ENCODE results near the gene RAB11B. TPM values are rescaled to one million over a fixed set of nuclear protein-coding genes. Genes with fewer than 3 reads are reported as not detected.
A peak's percentile ranks its signal among the peaks of the same experiment; 100 is the strongest.

Gene RAB11B
- total RNA-seq, 1 experiment from 2014 or later: 91.3 TPM

- peak; percentile 98 to 99 for DNase-seq
- H3K27ac Mint-ChIP-seq (ENCODE audit: unreplicated experiment): peak within 1 kb of the TSS; percentile 98
- H3K9me3 Mint-ChIP-seq (ENCODE audit: unreplicated experiment): no peaks in the 10 kb centered on the region
- Histone ChIP-seq H3K4me3 (ENCODE audit: low read depth, low read length) (peak within 1 kb of the TSS; percentile 81), H3K9me3 (no peaks in the 10 kb centered on the region), H3K36me3 (ENCODE audit: control insufficient read depth, insufficient read depth, low read length) (peaks cover 1% of the 10 kb centered on the region; the same call in 1 of the 2 replicates), H3K27me3 (replicated peaks; ENCODE audit: control insufficient read depth, insufficient read depth, low read length) (no peaks in the 10 kb centered on the region), H3K4me1 (peaks cover 15% of the 10 kb centered on the region)
- peaks cover 42% of the 10 kb centered on the region for H3K36me3 Mint-ChIP-seq (ENCODE audit: insufficient read depth, unreplicated experiment)
- TF ChIP-seq CTCF (IDR thresholded peaks at IDR 0.05; ENCODE audit: insufficient read depth in 1 of 2, low read depth in 1 of 2, low read length in 1 of 2, severe bottlenecking in 1 of 2, unreplicated experiment in 1 of 2): no peak
- H3K4me1 Mint-ChIP-seq (ENCODE audit: low read depth, unreplicated experiment): peaks cover 8% of the 10 kb centered on the region
- H3K27me3 Mint-ChIP-seq (ENCODE audit: insufficient read depth, unreplicated experiment): no peaks in the 10 kb centered on the region
- intact Hi-C loops (cut with micrococcal nuclease; ENCODE audit: unreplicated experiment): no loop called here
- POLR2A ChIA-PET: interaction anchor here (0.6 to 1.2 kb wide), 14 partner anchors 11 to 1935 kb away, joined by 3 to 13 read pairs (median 4); partner anchors contain the start of genes MAP2K7, MARCHF2, TYK2 and ZNF414
- BruUV-seq (replicated peaks): no TSS peak
- peak within 1 kb of the TSS; percentile 94 for H3K4me3 Mint-ChIP-seq (ENCODE audit: unreplicated experiment)
- CTCF ChIA-PET: interaction anchor here (0.5 to 1.7 kb wide), 3 partner anchors 12 to 32 kb away, joined by 3 to 12 read pairs (median 4); partner anchors contain the start of gene MARCHF2
Measured at GRCh38 chr19:8444677-8445487, 54.7 kb downstream of the RAB11B start, which contains the start of gene HNRNPM. Gene HNRNPM, plus strand, starts transcription at chr19:8444975. Its CDS starts 24 bp downstream, at chr19:8444999.

DNA sequence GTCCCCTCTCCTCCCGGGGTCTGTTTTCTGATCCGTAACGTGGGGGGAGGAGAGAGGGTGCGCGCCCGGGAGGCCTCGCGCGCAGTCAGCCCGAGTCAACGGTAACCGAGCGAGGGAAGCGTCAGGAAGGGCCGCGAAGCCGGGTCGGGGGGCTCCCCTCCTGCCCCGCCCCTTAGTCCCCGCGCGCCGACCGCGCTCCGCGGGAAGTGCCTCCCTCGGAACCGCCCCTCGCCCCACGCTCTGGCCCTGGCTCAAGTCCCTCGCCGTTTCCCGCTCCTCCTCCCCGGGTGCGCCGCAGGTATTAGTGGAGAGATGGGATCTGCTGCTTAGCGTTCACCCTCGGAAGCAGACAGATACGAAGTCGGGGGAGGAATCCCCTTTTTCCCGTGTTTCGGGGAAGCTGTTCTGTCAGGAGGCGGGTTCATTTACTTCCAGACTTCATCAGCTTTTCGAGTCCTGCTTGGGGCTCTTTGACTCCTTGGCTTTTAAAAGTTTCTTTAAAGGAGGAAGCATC, 55.4 kb downstream of the RAB11B start:
- TF ChIP-seq CTCF (IDR thresholded peaks at IDR 0.05; ENCODE audit: insufficient read depth in 1 of 2, low read depth in 1 of 2, low read length in 1 of 2, severe bottlenecking in 1 of 2, unreplicated experiment in 1 of 2): no peak
- POLR2A ChIA-PET: interaction anchor here (1.1 kb wide), 1 partner anchor 22 kb away, joined by 12 read pairs; no protein-coding TSS in a partner anchor
- no peaks in the 10 kb centered on the region for H3K9me3 Mint-ChIP-seq (ENCODE audit: unreplicated experiment)
- no TSS peak for BruUV-seq (replicated peaks)
- Histone ChIP-seq H3K36me3 (ENCODE audit: control insufficient read depth, insufficient read depth, low read length) (peaks cover 1% of the 10 kb centered on the region; the same call in 1 of the 2 replicates), H3K27me3 (replicated peaks; ENCODE audit: control insufficient read depth, insufficient read depth, low read length) (no peaks in the 10 kb centered on the region), H3K4me1 (peaks cover 15% of the 10 kb centered on the region), H3K4me3 (ENCODE audit: low read depth, low read length) (peak overlapping the region; percentile 81), H3K9me3 (no peaks in the 10 kb centered on the region)
- no peaks in the 10 kb centered on the region for H3K27me3 Mint-ChIP-seq (ENCODE audit: insufficient read depth, unreplicated experiment)
- intact Hi-C loops (cut with micrococcal nuclease; ENCODE audit: unreplicated experiment): no loop called here
- CTCF ChIA-PET: no interaction called here
- H3K27ac Mint-ChIP-seq (ENCODE audit: unreplicated experiment): peak overlapping the region; percentile 87
- H3K4me3 Mint-ChIP-seq (ENCODE audit: unreplicated experiment): peak overlapping the region; percentile 94
- DNase-seq: peak; percentile 50 to 53
- peaks cover 8% of the 10 kb centered on the region for H3K4me1 Mint-ChIP-seq (ENCODE audit: low read depth, unreplicated experiment)
- H3K36me3 Mint-ChIP-seq (ENCODE audit: insufficient read depth, unreplicated experiment): peaks cover 45% of the 10 kb centered on the region

- ChIA-PET POLR2A (interaction anchor here (1.1 kb wide), 1 partner anchor 22 kb away, joined by 12 read pairs; no protein-coding TSS in a partner anchor), CTCF (interaction anchor here (0.8 kb wide), 1 partner anchor 33 kb away, joined by 3 read pairs; the partner anchor contains the start of gene MARCHF2)
- Mint-ChIP-seq H3K4me3 (ENCODE audit: unreplicated experiment) (peak overlapping the region; percentile 94), H3K27me3 (ENCODE audit: insufficient read depth, unreplicated experiment) (no peaks in the 10 kb centered on the region), H3K9me3 (ENCODE audit: unreplicated experiment) (no peaks in the 10 kb centered on the region), H3K4me1 (ENCODE audit: low read depth, unreplicated experiment) (peaks cover 9% of the 10 kb centered on the region), H3K27ac (ENCODE audit: unreplicated experiment) (peak overlapping the region; percentile 87), H3K36me3 (ENCODE audit: insufficient read depth, unreplicated experiment) (peaks cover 51% of the 10 kb centered on the region)
- intact Hi-C loops (cut with micrococcal nuclease; ENCODE audit: unreplicated experiment): no loop called here
- TSS peak; percentile 42 for BruUV-seq (replicated peaks)
- no peak for DNase-seq
- peak overlapping the region; percentile 81 for H3K4me3 ChIP-seq (ENCODE audit: low read depth, low read length)
- no peak for TF ChIP-seq CTCF (IDR thresholded peaks at IDR 0.05; ENCODE audit: insufficient read depth in 1 of 2, low read depth in 1 of 2, low read length in 1 of 2, severe bottlenecking in 1 of 2, unreplicated experiment in 1 of 2)
- H3K9me3 ChIP-seq: no peaks in the 10 kb centered on the region
- H3K27me3 ChIP-seq (replicated peaks; ENCODE audit: control insufficient read depth, insufficient read depth, low read length): no peaks in the 10 kb centered on the region
- peaks cover 15% of the 10 kb centered on the region for H3K4me1 ChIP-seq
- peaks cover 1% of the 10 kb centered on the region; the same call in 1 of the 2 replicates for H3K36me3 ChIP-seq (ENCODE audit: control insufficient read depth, insufficient read depth, low read length)
Measured at GRCh38 chr19:8446061-8446709, 56.0 kb downstream of the RAB11B start.
